Endothelial cell of umbilical vein (primary cell): ENCODE measurements around the gene TAS2R1.

Source experiments
- EZH2 ChIP-seq: IDR thresholded peaks from 2 replicates; pipeline ENCODE4 v1.6.1; 2012; ENCODE audit warnings: borderline replicate concordance, low read depth, mild to moderate bottlenecking, moderate library complexity, low read length, inconsistent platforms; ENCODE audit not compliant: severe bottlenecking
- JUN ChIP-seq: IDR thresholded peaks from 2 replicates; pipeline ENCODE4 v1.6.1; 2011; ENCODE audit warnings: borderline replicate concordance, low read depth; ENCODE audit not compliant: insufficient read length, insufficient read depth
- MAX ChIP-seq: IDR thresholded peaks from 2 replicates; pipeline ENCODE4 v1.6.1; 2011; ENCODE audit not compliant: insufficient read depth, insufficient read length
- MYC ChIP-seq: IDR thresholded peaks from one replicate; pipeline ENCODE4 v1.6.1; 2011; ENCODE audit warnings: mild to moderate bottlenecking, low read depth, low read length
- POLR2A ChIP-seq: IDR thresholded peaks from 2 replicates; pipeline ENCODE4 v1.6.1; 2012; ENCODE audit warnings: low read depth, mild to moderate bottlenecking, control low read depth, low read length
- POLR2AphosphoS5 ChIP-seq: IDR thresholded peaks from 2 replicates; pipeline ENCODE4 v1.6.1; 2012; ENCODE audit warnings: low read depth, mild to moderate bottlenecking, control low read depth, low read length, moderate library complexity; ENCODE audit not compliant: insufficient read depth
- TF ChIP-seq, protein P1 (sequence below), 2 donors: IDR thresholded peaks; 1 replicate in 1 of 2; 2 replicates in 1 of 2; pipeline ENCODE4 v1.5.1; 2011; ENCODE audit warnings: low read length in 2 of 2, mild to moderate bottlenecking in 2 of 2, moderate library complexity in 2 of 2, control low read depth in 1 of 2, inconsistent platforms in 1 of 2, low read depth in 1 of 2; ENCODE audit not compliant: insufficient read depth in 1 of 2; ENCODE audit errors: extremely low read depth in 1 of 2

DNA sequence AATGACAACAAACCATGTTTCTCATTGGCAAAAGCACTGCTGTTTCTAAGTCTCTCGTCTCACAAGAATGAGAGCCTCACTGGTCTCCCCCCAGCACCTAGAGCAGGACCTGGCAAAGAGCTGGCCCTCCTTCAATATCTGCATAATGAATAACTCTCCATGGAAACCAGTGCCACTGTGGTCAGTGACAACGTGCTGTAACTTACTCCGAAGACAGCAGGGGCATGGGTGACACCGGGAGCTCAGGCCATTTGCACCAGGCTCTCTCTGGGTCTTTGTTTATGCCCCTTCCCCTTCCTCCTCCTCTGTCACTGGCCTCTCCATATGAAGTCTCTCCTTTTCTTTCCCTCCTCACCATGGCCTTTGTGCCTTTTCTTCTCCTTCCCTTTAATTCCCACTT lies 33.3 kb downstream of the TAS2R1 start:
- TF ChIP-seq, protein P1, sequence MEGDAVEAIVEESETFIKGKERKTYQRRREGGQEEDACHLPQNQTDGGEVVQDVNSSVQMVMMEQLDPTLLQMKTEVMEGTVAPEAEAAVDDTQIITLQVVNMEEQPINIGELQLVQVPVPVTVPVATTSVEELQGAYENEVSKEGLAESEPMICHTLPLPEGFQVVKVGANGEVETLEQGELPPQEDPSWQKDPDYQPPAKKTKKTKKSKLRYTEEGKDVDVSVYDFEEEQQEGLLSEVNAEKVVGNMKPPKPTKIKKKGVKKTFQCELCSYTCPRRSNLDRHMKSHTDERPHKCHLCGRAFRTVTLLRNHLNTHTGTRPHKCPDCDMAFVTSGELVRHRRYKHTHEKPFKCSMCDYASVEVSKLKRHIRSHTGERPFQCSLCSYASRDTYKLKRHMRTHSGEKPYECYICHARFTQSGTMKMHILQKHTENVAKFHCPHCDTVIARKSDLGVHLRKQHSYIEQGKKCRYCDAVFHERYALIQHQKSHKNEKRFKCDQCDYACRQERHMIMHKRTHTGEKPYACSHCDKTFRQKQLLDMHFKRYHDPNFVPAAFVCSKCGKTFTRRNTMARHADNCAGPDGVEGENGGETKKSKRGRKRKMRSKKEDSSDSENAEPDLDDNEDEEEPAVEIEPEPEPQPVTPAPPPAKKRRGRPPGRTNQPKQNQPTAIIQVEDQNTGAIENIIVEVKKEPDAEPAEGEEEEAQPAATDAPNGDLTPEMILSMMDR (IDR thresholded peaks at IDR 0.05; ENCODE audit: extremely low read depth in 1 of 2, insufficient read depth in 1 of 2, low read depth in 1 of 2, low read length in 2 of 2), result no peak
- no peak for TF ChIP-seq POLR2A
- TF ChIP-seq EZH2, result no peak
- no peak for TF ChIP-seq MAX
- no peak for TF ChIP-seq POLR2AphosphoS5
- no peak for TF ChIP-seq MYC
- no peak for TF ChIP-seq JUN
